Measurements from ENCODE around the gene GIMAP5. TPM values are rescaled to one million over a fixed set of nuclear protein-coding genes. Genes with fewer than 3 reads are reported as not detected.

Gene GIMAP5
- total and polyA plus RNA-seq, 2 of the 13 experiments (the other 11 are each of a cell fraction or from before 2014, with no cell fraction given) = not detected

- ATAC-seq = no peak
- no peak overlapping the region for H2AFZ ChIP-seq (ENCODE audit: low read length)
- no peak overlapping the region for H3K9ac ChIP-seq (ENCODE audit: insufficient read depth, low read depth, low read length)
- H3K27me3 ChIP-seq (ENCODE audit: control insufficient read depth in 1 of 2, insufficient read depth in 2 of 2, low read length in 2 of 2) = peaks cover 1 to 10% of the 10 kb centered on the region in 2 experiments; a peak in 2 of 5 replicates
- H3K27ac ChIP-seq (ENCODE audit: extremely low read length, insufficient read depth, low read length) = no peak overlapping the region
- H3K79me2 ChIP-seq (ENCODE audit: insufficient read depth, low read length) = no peaks in the 10 kb centered on the region
- intact Hi-C loops (cut with micrococcal nuclease; ENCODE audit: unreplicated experiment) = no loop called here
- H3K36me3 ChIP-seq (replicated peaks in 1 of 2; ENCODE audit: control insufficient read depth in 1 of 2, insufficient read depth in 2 of 2, low read length in 2 of 2) = no peaks in the 10 kb centered on the region
- no TSS peak for BruUV-seq (replicated peaks)
- ChIA-PET POLR2A (no interaction called here), CTCF (ENCODE audit: low intra/inter-chr PET ratio, low total read pairs) (no interaction called here)
- H3K4me1 ChIP-seq (ENCODE audit: insufficient read depth, low read length) = no peaks in the 10 kb centered on the region
- FAIRE-seq = peak; percentile 49
- H4K20me1 ChIP-seq (ENCODE audit: insufficient read depth, low read length) = no peaks in the 10 kb centered on the region
- peak; percentile 55 for TF ChIP-seq STAG1 (CRISPR knock-in tag; IDR thresholded peaks at IDR 0.05)
- no peak for TF ChIP-seq THYN1 (CRISPR knock-in tag; IDR thresholded peaks at IDR 0.05; ENCODE audit: borderline replicate concordance, low read depth)
- no peak for TF ChIP-seq ZNF468 (CRISPR knock-in tag; IDR thresholded peaks at IDR 0.05)
- TF ChIP-seq ZNF652 (CRISPR knock-in tag; IDR thresholded peaks at IDR 0.05; ENCODE audit: borderline replicate concordance, low read depth) = no peak
- peak; percentile 43 for TF ChIP-seq CTCF (CRISPR knock-in tag; IDR thresholded peaks at IDR 0.05)
- no peak for TF ChIP-seq REL (CRISPR knock-in tag; conservative IDR thresholded peaks at IDR 0.05)
- TF ChIP-seq FOXA1 (IDR thresholded peaks at IDR 0.05) = no peak
- 0 out of 2 replicates have a peak, but pooled peaks have one; percentile 34 for TF ChIP-seq FOXA1 (CRISPR knock-in tag; IDR thresholded peaks at IDR 0.05)
- TF ChIP-seq ZNF83 (CRISPR knock-in tag; IDR thresholded peaks at IDR 0.05; ENCODE audit: borderline replicate concordance) = no peak
- no peak for TF ChIP-seq ZNF780A (CRISPR knock-in tag; IDR thresholded peaks at IDR 0.05)
- no peak for TF ChIP-seq ZNF800 (CRISPR knock-in tag; IDR thresholded peaks at IDR 0.05)
- no peak for TF ChIP-seq ASH2L (IDR thresholded peaks at IDR 0.05; ENCODE audit: insufficient read length, low read depth, low read length)
- TF ChIP-seq MIXL1 (CRISPR knock-in tag; IDR thresholded peaks at IDR 0.05) = 0 out of 2 replicates have a peak, but pooled peaks have one; percentile 31
- TF ChIP-seq MXD1 (CRISPR knock-in tag; IDR thresholded peaks at IDR 0.05) = no peak
- no peak overlapping the region for H3K4me3 ChIP-seq (replicated peaks in 1 of 3; ENCODE audit: insufficient read depth in 1 of 3, low read depth in 2 of 3, low read length in 3 of 3)
- H3K4me2 ChIP-seq (ENCODE audit: low read depth, low read length) = no peak overlapping the region
- H3K9me3 ChIP-seq (ENCODE audit: low read length) = no peaks in the 10 kb centered on the region
- peak; percentile 11 for DNase-seq (ENCODE audit: low spot score)
- in situ Hi-C loops (cut with HindIII; ENCODE audit: extremely low pct_ligation_motif_present, low pct_unique_long_range_greater_than_20kb) = no loop called here
These were observed 1.8 kb downstream of the GIMAP5 start for GRCh38 chr7:150739033-150739432.
